Neural crest cell (in vitro differentiated cells): Measurements from ENCODE around the gene MKRN1. TPM values are rescaled to one million over a fixed set of nuclear protein-coding genes. Genes with fewer than 3 reads are reported as not detected.
"Not testable (repeated sequence)": the region's sequence is repeated elsewhere in the genome, so short reads cannot be mapped to it uniquely, and the experiment has no call there.

Experiments used
- DNase-seq: peaks from one replicate; pipeline ENCODE4 v3.0.0; 2021; ENCODE audit warnings: low read depth, mixed read lengths, low spot score
- H3K27ac Mint-ChIP-seq: one replicate; pipeline ENCODE4 v1.8.0; 2021; ENCODE audit warnings: mild to moderate bottlenecking, mixed read lengths; ENCODE audit not compliant: unreplicated experiment
- H3K27me3 Mint-ChIP-seq: 2 replicates; pipeline ENCODE4 v1.8.0; 2021; ENCODE audit warnings: low read depth, mild to moderate bottlenecking, mixed read lengths
- H3K36me3 Mint-ChIP-seq: 2 replicates; pipeline ENCODE4 v1.8.0; 2021; ENCODE audit warnings: low read depth, mild to moderate bottlenecking, mixed read lengths
- H3K4me1 Mint-ChIP-seq: 2 replicates; pipeline ENCODE4 v1.8.0; 2021; ENCODE audit warnings: mixed read lengths
- H3K4me3 Mint-ChIP-seq: one replicate; pipeline ENCODE4 v1.8.0; 2021; ENCODE audit warnings: mild to moderate bottlenecking, mixed read lengths
- H3K9me3 Mint-ChIP-seq: 2 replicates; pipeline ENCODE4 v1.8.0; 2021; ENCODE audit warnings: mixed read lengths
- total RNA-seq: library from RNA; stranded (reverse); gene quantifications from 2 replicates; pipeline ENCODE4 v1.2.1, GENCODE V29; 2021
- TF ChIP-seq, protein P1 (sequence below): fragments of 200-600 bp; sonication (generic); conservative IDR thresholded peaks from 2 replicates; pipeline ENCODE4 v1.5.0; 2021; ENCODE audit warnings: antibody characterized with exemption, mild to moderate bottlenecking

Gene MKRN1
- total RNA-seq, 1 donor from 2014 or later = 81.2 TPM

DNA sequence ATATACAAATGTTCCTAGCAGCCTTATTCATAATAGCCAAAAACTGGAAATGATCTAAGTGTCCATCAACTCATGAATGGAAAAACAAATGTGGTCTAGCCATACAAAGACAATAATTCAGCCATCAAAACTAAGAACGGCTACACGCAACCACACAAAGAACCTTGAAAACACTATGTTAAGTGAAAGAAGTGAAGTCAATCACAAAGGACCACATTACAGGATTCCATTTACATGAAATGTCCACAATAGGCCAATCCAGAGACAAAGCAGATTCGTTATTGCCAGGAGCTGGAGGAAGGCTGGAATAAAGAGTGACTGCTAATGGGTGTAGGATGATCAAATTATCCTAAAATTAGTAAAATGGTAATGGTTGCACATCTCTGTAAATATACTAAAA is 21.1 kb downstream of the MKRN1 start:
- no peaks in the 10 kb centered on the region for H3K9me3 Mint-ChIP-seq
- H3K4me3 Mint-ChIP-seq = no peak overlapping the region
- peaks cover 13% of the 10 kb centered on the region for H3K36me3 Mint-ChIP-seq
- peak overlapping the region; percentile 31 for H3K27ac Mint-ChIP-seq
- TF ChIP-seq, protein P1, sequence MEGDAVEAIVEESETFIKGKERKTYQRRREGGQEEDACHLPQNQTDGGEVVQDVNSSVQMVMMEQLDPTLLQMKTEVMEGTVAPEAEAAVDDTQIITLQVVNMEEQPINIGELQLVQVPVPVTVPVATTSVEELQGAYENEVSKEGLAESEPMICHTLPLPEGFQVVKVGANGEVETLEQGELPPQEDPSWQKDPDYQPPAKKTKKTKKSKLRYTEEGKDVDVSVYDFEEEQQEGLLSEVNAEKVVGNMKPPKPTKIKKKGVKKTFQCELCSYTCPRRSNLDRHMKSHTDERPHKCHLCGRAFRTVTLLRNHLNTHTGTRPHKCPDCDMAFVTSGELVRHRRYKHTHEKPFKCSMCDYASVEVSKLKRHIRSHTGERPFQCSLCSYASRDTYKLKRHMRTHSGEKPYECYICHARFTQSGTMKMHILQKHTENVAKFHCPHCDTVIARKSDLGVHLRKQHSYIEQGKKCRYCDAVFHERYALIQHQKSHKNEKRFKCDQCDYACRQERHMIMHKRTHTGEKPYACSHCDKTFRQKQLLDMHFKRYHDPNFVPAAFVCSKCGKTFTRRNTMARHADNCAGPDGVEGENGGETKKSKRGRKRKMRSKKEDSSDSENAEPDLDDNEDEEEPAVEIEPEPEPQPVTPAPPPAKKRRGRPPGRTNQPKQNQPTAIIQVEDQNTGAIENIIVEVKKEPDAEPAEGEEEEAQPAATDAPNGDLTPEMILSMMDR = no peak
- no peaks in the 10 kb centered on the region for H3K27me3 Mint-ChIP-seq
- no peak for DNase-seq
- H3K4me1 Mint-ChIP-seq = peaks cover 28% of the 10 kb centered on the region

DNA sequence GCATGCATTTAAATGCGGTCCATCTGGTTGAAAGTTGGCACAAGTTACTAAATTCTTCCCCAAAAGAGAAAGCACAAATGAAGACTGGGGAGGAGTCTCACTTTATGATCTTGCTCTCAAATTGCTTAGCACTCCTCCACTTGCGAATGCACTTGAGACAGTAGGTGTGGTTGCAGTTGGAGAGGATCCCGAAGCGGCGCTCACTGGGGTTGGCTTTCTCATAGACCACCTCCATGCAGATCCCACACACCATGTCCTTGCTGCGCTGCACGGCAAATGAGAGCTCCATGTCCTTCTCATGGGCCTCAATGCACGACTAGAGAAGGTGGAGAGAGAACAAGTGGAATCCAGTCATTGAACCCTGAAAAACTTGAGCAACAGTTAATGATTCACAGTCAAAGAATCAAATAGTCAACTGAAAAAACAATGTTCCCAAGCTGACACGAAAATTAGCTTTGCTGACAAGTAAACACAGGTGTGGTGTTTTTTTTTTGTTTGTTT is 22.7 kb downstream of the MKRN1 start:
- Mint-ChIP-seq H3K4me3 (no peak overlapping the region), H3K27ac (no peak overlapping the region), H3K27me3 (no peaks in the 10 kb centered on the region), H3K9me3 (no peaks in the 10 kb centered on the region), H3K36me3 (peaks cover 15% of the 10 kb centered on the region), H3K4me1 (peaks cover 28% of the 10 kb centered on the region)
- DNase-seq = no peak
- TF ChIP-seq, protein P1 = no peak

DNA sequence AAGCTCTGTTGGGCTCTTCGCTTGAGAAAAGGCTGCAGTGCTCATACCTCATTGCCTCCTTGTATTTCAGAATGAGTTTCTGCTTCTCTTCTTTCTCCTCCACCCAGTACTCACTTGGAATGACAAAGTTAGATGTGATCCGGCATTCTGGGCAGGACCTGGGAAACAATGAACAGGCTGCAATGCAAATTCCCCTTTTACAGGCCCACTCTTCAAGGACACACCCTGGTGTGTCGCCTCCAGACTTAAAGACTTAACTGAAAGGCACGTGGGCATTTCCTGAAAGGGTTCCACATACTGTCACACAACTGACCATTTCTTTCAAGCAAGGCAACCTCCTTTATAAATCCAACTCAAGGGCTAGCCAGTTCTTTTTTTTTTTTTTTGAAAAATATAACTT is 23.6 kb downstream of the MKRN1 start:
- Mint-ChIP-seq H3K4me3 (no peak overlapping the region), H3K27me3 (no peaks in the 10 kb centered on the region), H3K9me3 (no peaks in the 10 kb centered on the region), H3K4me1 (peaks cover 22% of the 10 kb centered on the region), H3K27ac (no peak overlapping the region), H3K36me3 (peaks cover 13% of the 10 kb centered on the region)
- TF ChIP-seq, protein P1 = no peak
- no peak for DNase-seq

GRCh38 chr7:140454657-140455015 is 24.7 kb downstream of the MKRN1 start:
- Mint-ChIP-seq H3K9me3 (no peaks in the 10 kb centered on the region), H3K36me3 (peaks cover 13% of the 10 kb centered on the region), H3K4me1 (peaks cover 18% of the 10 kb centered on the region), H3K27ac (no peak overlapping the region), H3K4me3 (no peak overlapping the region), H3K27me3 (no peaks in the 10 kb centered on the region)
- no peak for DNase-seq
- TF ChIP-seq, protein P1 = no peak

DNA sequence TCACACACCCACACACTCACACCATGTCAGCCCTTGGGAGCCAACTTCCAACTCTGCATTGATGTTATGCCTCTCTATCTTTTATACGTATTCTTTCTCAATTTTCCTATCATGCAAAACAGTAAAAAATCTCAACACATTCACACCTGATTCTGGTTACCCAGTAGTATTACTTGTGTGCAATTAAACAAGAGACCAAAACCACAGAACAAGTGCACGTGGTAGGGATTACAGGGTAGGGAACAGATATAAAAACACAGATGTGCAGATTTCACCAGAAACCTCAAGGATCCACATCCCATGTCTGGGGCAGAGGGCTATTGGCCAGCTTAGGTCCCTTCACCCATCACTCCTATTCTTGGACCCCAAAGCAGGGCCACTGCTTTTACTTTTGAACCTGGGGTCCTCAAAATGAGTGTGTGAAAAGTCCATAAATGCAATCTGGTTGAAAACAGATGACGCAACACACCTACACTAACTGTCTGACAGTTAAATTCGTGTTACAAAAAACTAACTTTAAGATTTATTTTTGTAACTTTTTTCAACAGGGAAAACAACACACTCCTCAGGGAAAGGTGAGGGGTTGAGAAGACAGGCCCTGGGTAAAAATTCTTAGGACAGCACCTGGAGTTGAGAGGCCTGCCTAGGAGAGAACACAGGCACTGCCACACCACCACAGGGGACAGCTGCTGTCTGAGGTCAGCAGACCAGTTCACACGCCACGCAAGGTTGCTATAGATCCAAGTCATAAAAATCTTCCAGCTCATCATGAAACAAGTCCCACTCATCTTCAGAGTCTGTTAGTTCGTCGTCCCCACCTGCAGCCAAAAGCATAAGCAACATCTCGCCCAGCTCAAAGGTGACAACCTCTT is 25.3 kb downstream of the MKRN1 start:
- H3K4me3 Mint-ChIP-seq, H3K9me3 Mint-ChIP-seq, DNase-seq, H3K27ac Mint-ChIP-seq, H3K27me3 Mint-ChIP-seq: not testable (repeated sequence)
- H3K36me3 Mint-ChIP-seq = peaks cover 13% of the 10 kb centered on the region
- peaks cover 12% of the 10 kb centered on the region for H3K4me1 Mint-ChIP-seq

DNA sequence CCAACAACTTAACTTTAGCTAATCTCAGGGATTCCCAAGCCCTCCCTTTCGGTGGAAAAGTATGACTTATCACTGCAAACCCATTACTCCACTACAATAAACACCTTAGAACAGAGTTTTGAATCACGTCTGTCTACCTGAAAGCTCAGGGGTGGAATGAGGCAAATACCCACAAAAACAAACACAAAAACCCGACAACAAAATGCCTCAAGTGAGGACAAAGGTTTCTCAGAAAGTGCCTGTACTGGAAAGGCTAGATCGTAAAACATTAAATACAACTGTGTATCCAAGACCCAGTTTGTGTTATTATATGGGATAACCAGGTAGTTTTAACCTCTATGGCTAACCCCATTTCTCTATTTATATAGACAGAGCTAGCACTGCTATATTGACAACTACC is 26.0 kb downstream of the MKRN1 start:
- peaks cover 6% of the 10 kb centered on the region for H3K4me1 Mint-ChIP-seq
- H3K9me3 Mint-ChIP-seq = no peaks in the 10 kb centered on the region
- H3K4me3 Mint-ChIP-seq = no peak overlapping the region
- no peaks in the 10 kb centered on the region for H3K27me3 Mint-ChIP-seq
- no peak overlapping the region for H3K27ac Mint-ChIP-seq
- TF ChIP-seq, protein P1 = no peak
- H3K36me3 Mint-ChIP-seq = peaks cover 13% of the 10 kb centered on the region
- no peak for DNase-seq
